GM12878 (cell line): ENCODE results near the gene KRTAP12-1. TPM values are rescaled to one million over a fixed set of nuclear protein-coding genes. Genes with fewer than 3 reads are reported as not detected.

ENCODE experiments used
- ATAC-seq: fragments of 200-7000 bp; cut with Tn5 transposase; 3 replicates; pipeline ENCODE4 v1.9.1; 2020; ENCODE audit warnings: mild to moderate bottlenecking, moderate library complexity
- BruUV-seq: library from RNA; stranded (reverse); fragments of 400-500 nt; replicated peaks from 2 replicates; lab custom pipeline; 2021; lab: Mats Ljungman, UMichigan
- CTCF ChIA-PET: fragments of 300-600 bp; sonication (Branson Sonifier 250); formaldehyde crosslinking; extraction: SDS; loops from one replicate; lab custom pipeline; 2021; ENCODE audit warnings: inconsistent platforms; lab: Yijun Ruan, JAX
- POLR2A ChIA-PET: fragments of 350-600 bp; formaldehyde crosslinking; extraction: SDS; loops from one replicate; lab custom pipeline; 2021; ENCODE audit warnings: inconsistent platforms; lab: Charles Lee
- RAD21 ChIA-PET: fragments of 300-600 bp; sonication (Branson Sonifier 250); formaldehyde crosslinking; loops from one replicate; lab custom pipeline; 2023; ENCODE audit warnings: antibody characterized with exemption; ENCODE audit not compliant: unreplicated experiment; lab: Charles Lee
- SMC1A ChIA-PET: fragments of 300-600 bp; sonication (Branson Sonifier 250); formaldehyde crosslinking; loops from one replicate; lab custom pipeline; 2023; ENCODE audit not compliant: unreplicated experiment, uncharacterized antibody; lab: Charles Lee
- DNase-seq: peaks from one replicate; pipeline ENCODE4 v3.0.0-alpha.2; 2011; ENCODE audit warnings: low read depth, low spot score
- FAIRE-seq: peaks from 3 replicates; lab custom pipeline; 2011; peaks lifted over from hg19 to GRCh38; lab: Jason Lieb, UNC
- H2AFZ ChIP-seq: 2 replicates; pipeline ENCODE4 v1.6.0; 2011; ENCODE audit warnings: low read depth, low read length, control low read depth; ENCODE audit not compliant: control insufficient read depth
- H3K27ac ChIP-seq: 2 replicates; pipeline ENCODE4 v1.5.1; 2011; ENCODE audit warnings: control low read depth; ENCODE audit not compliant: control insufficient read depth, insufficient read depth
- H3K27me3 ChIP-seq, 2 experiments: replicated peaks in 1 of 2; 2 replicates each; pipeline versions ENCODE4 v1.6.0 to v1.6.1; 2011; ENCODE audit warnings: low read length in 1 of 2; ENCODE audit not compliant: control insufficient read depth in 2 of 2, insufficient read depth in 2 of 2
- H3K36me3 ChIP-seq, 2 experiments: 2 replicates each; pipeline ENCODE4 v1.5.1; 2011; ENCODE audit warnings: low read length in 1 of 2; ENCODE audit not compliant: control insufficient read depth in 2 of 2, insufficient read depth in 2 of 2
- H3K4me1 ChIP-seq: 2 replicates; pipeline ENCODE4 v1.6.1; 2011; ENCODE audit warnings: mild to moderate bottlenecking, low read length, moderate library complexity, mixed read lengths; ENCODE audit not compliant: control insufficient read depth, insufficient read depth
- H3K4me2 ChIP-seq: 2 replicates; pipeline ENCODE4 v1.6.0; 2011; ENCODE audit warnings: control low read depth; ENCODE audit not compliant: control insufficient read depth, insufficient read depth
- H3K4me3 ChIP-seq: fragments of 200-600 bp; sonication (generic); 2 replicates; pipeline ENCODE4 v1.5.1; 2016
- H3K79me2 ChIP-seq: 2 replicates; pipeline ENCODE4 v1.6.0; 2011; ENCODE audit warnings: low read length; ENCODE audit not compliant: control insufficient read depth, insufficient read depth
- H3K9ac ChIP-seq: 2 replicates; pipeline ENCODE4 v1.8.0; 2011; ENCODE audit warnings: low read length, control low read depth, mixed read lengths; ENCODE audit not compliant: control insufficient read depth, insufficient read depth
- H3K9me3 ChIP-seq: replicated peaks from 3 replicates; pipeline ENCODE4 v1.5.1; 2011; ENCODE audit warnings: mild to moderate bottlenecking, low read length; ENCODE audit not compliant: control insufficient read depth, insufficient read depth
- H4K20me1 ChIP-seq: 2 replicates; pipeline ENCODE4 v1.6.0; 2011; ENCODE audit not compliant: control insufficient read depth, insufficient read depth
- ATF7 ChIP-seq: fragments of 450-650 bp; IDR thresholded peaks from 2 replicates; pipeline ENCODE4 v1.6.1; 2016; ENCODE audit warnings: low read depth, mild to moderate bottlenecking
- BMI1 ChIP-seq: fragments of 450-650 bp; IDR thresholded peaks from 2 replicates; pipeline ENCODE4 v1.6.1; 2016; ENCODE audit warnings: mild to moderate bottlenecking, moderate library complexity, borderline replicate concordance
- CHD4 ChIP-seq: fragments of 200-600 bp; sonication (generic); IDR thresholded peaks from 2 replicates; pipeline ENCODE4 v1.6.1; 2016; ENCODE audit warnings: mild to moderate bottlenecking
- CTCF ChIP-seq, 3 experiments: IDR thresholded peaks in 2 of 3; conservative IDR thresholded peaks in 1 of 3; 2 replicates each; pipeline ENCODE4 v1.5.1; 2011; ENCODE audit warnings: low read depth in 3 of 3, low read length in 3 of 3, mild to moderate bottlenecking in 3 of 3, control low read depth in 2 of 3, moderate library complexity in 2 of 3, inconsistent platforms in 1 of 3, mixed read lengths in 1 of 3; ENCODE audit not compliant: control insufficient read depth in 2 of 3, insufficient read depth in 1 of 3; ENCODE audit errors: extremely low read depth in 1 of 3
- EED ChIP-seq: sonication (generic); IDR thresholded peaks from 2 replicates; pipeline ENCODE4 v1.6.1; 2016; ENCODE audit warnings: antibody characterized with exemption, low read depth
- ESRRA ChIP-seq: IDR thresholded peaks from 2 replicates; pipeline ENCODE4 v1.6.1; 2012; ENCODE audit warnings: mild to moderate bottlenecking, low read length, improper control_type of control experiment
- EZH2 ChIP-seq: IDR thresholded peaks from 2 replicates; pipeline ENCODE4 v1.6.1; 2012; ENCODE audit warnings: low read depth, mild to moderate bottlenecking, control low read depth, inconsistent platforms, low read length, borderline replicate concordance; ENCODE audit not compliant: control insufficient read depth
- KLF5 ChIP-seq: fragments of 450-650 bp; IDR thresholded peaks from 2 replicates; pipeline ENCODE4 v1.6.1; 2014; ENCODE audit warnings: mild to moderate bottlenecking; ENCODE audit not compliant: partially characterized antibody
- NBN ChIP-seq: fragments of 450-650 bp; IDR thresholded peaks from 2 replicates; pipeline ENCODE4 v1.6.1; 2016
- NR2C1 ChIP-seq: fragments of 450-650 bp; IDR thresholded peaks from 2 replicates; pipeline ENCODE4 v1.6.1; 2017; ENCODE audit warnings: antibody characterized with exemption, mild to moderate bottlenecking, moderate library complexity
- PAX5 ChIP-seq: IDR thresholded peaks from 2 replicates; pipeline ENCODE4 v1.6.1; 2011; ENCODE audit warnings: low read depth, low read length, borderline replicate concordance
- RELB ChIP-seq: fragments of 450-650 bp; IDR thresholded peaks from 2 replicates; pipeline ENCODE4 v1.6.1; 2017; ENCODE audit warnings: low read depth, mild to moderate bottlenecking, moderate library complexity
- RUNX3 ChIP-seq: IDR thresholded peaks from 2 replicates; pipeline ENCODE4 v1.6.1; 2012; ENCODE audit warnings: low read length, inconsistent platforms
- TBL1XR1 ChIP-seq: IDR thresholded peaks from 2 replicates; pipeline ENCODE4 v1.6.1; 2012; ENCODE audit warnings: low read depth, low read length, improper control_type of control experiment
- WRNIP1 ChIP-seq: IDR thresholded peaks from 2 replicates; pipeline ENCODE4 v1.6.1; 2011; ENCODE audit warnings: low read depth, low read length, improper control_type of control experiment, borderline replicate concordance
- ZNF384 ChIP-seq: IDR thresholded peaks from 2 replicates; pipeline ENCODE4 v1.6.1; 2012; ENCODE audit warnings: low read depth, mild to moderate bottlenecking, low read length, improper control_type of control experiment, borderline replicate concordance
- WGBS: methylation state at CpG from one replicate; pipeline ENCODE4 v1.1.6; 2016; ENCODE audit warnings: low lambda C conversion rate; ENCODE audit not compliant: insufficient replicate concordance, insufficient coverage; ENCODE audit errors: missing lambda C conversion rate; 5-methylcytosine and 5-hydroxymethylcytosine counted together
- in situ Hi-C: fragments of 300-500 bp; cut with MboI; formaldehyde crosslinking; loops from 9 replicates; pipeline ENCODE4 v1.14.3; 2018; ENCODE audit warnings: mixed read lengths
- intact Hi-C: fragments of 100-400 bp; cut with micrococcal nuclease; formaldehyde crosslinking; loops from one replicate; pipeline ENCODE4 v1.14.2; 2022; ENCODE audit not compliant: unreplicated experiment
- polyA plus RNA-seq, 11 experiments: library from polyadenylated mRNA; depleted of rRNA in 4 of 11; unstranded in 6 of 11; stranded (reverse) in 5 of 11; fragments of >200 nt; fragmentation: Nextera tagmentation in 4 of 11; fragmentation: Illumina TruSeq in 1 of 11; extraction: Ambion mirVana in 4 of 11; extraction: Trizol in 1 of 11; gene quantifications; 1 replicate in 1 of 11; 2 replicates in 10 of 11; pipeline versions ENCODE4 v1.2.1 to v1.2.3, GENCODE V29; 2011 to 2016; ENCODE audit warnings: inconsistent platforms in 2 of 11, missing spikeins in 2 of 11, low read depth in 1 of 11
- total RNA-seq, 4 experiments: library from RNA; depleted of rRNA in 3 of 4; stranded (reverse); fragments of >200 nt in 3 of 4; fragmentation: Illumina TruSeq in 1 of 4; extraction: Trizol in 1 of 4; gene quantifications; 2 replicates each; pipeline versions ENCODE4 v1.2.1 to v1.2.3, GENCODE V29; 2013 to 2021

KRTAP12-1 gene
- total and polyA plus RNA-seq, 10 of the 15 experiments (the other 5 are each of a cell fraction or from before 2014, with no cell fraction given) = not detected

GRCh38 chr21:44658913-44659595, 22.9 kb downstream of the KRTAP12-1 start:
- RAD21 ChIA-PET = no interaction called here
- H3K4me2 ChIP-seq = no peak overlapping the region
- SMC1A ChIA-PET = interaction anchor here (0.8 kb wide), 1 partner anchor 7 kb away, joined by 3 read pairs; no protein-coding TSS in a partner anchor
- no peaks in the 10 kb centered on the region for H3K4me1 ChIP-seq
- H3K9ac ChIP-seq = no peak overlapping the region
- ATAC-seq (no peak), FAIRE-seq (no peak), DNase-seq (no peak)
- no peaks in the 10 kb centered on the region for H3K27me3 ChIP-seq
- in situ Hi-C loops = no loop called here
- CTCF ChIA-PET = no interaction called here
- no peaks in the 10 kb centered on the region for H3K36me3 ChIP-seq
- intact Hi-C loops = no loop called here
- H3K9me3 ChIP-seq = peaks cover 2% of the 10 kb centered on the region; the same call in 1 of the 3 replicates
- H2AFZ ChIP-seq = no peak overlapping the region
- POLR2A ChIA-PET = no interaction called here
- H3K79me2 ChIP-seq = no peaks in the 10 kb centered on the region
- no TSS peak for BruUV-seq
- no peak overlapping the region for H3K27ac ChIP-seq
- 13% methylated on average over 11 of the region's 11 CpGs for WGBS
- no peak overlapping the region for H3K4me3 ChIP-seq
- TF ChIP-seq TBL1XR1 (no peak), EED (no peak), EZH2 (no peak), NBN (no peak), RUNX3 (no peak), CHD4 (no peak)
- H4K20me1 ChIP-seq = no peaks in the 10 kb centered on the region

GRCh38 chr21:44658541-44658910, 23.4 kb downstream of the KRTAP12-1 start:
- RAD21 ChIA-PET = no interaction called here
- POLR2A ChIA-PET = no interaction called here
- Histone ChIP-seq H4K20me1 (no peaks in the 10 kb centered on the region), H3K4me2 (no peak overlapping the region), H3K9ac (no peak overlapping the region), H3K4me3 (no peak overlapping the region), H3K27me3 (no peaks in the 10 kb centered on the region), H3K79me2 (no peaks in the 10 kb centered on the region), H3K9me3 (peaks cover 2% of the 10 kb centered on the region; the same call in 1 of the 3 replicates), H3K4me1 (no peaks in the 10 kb centered on the region), H3K36me3 (no peaks in the 10 kb centered on the region), H2AFZ (no peak overlapping the region), H3K27ac (no peak overlapping the region)
- CTCF ChIA-PET = no interaction called here
- ATAC-seq (no peak), FAIRE-seq (no peak), DNase-seq (no peak)
- intact Hi-C loops = no loop called here
- BruUV-seq = no TSS peak
- SMC1A ChIA-PET = no interaction called here
- 12% methylated on average over 5 of the region's 5 CpGs for WGBS
- in situ Hi-C loops = no loop called here
- TF ChIP-seq PAX5 (no peak), KLF5 (no peak), ESRRA (no peak), WRNIP1 (no peak), BMI1 (no peak), ATF7 (no peak), NR2C1 (no peak), CTCF (IDR thresholded peaks at IDR 0.05 in 2 of 3, conservative IDR thresholded peaks at IDR 0.05 in 1 of 3; ENCODE audit: control insufficient read depth in 2 of 3, extremely low read depth in 1 of 3, insufficient read depth in 1 of 3, low read depth in 3 of 3, low read length in 3 of 3) (no peak), ZNF384 (no peak), RELB (no peak)
